Stimulated activated CD4-positive, alpha-beta T cell treated with anti-CD3 and anti-CD28 coated beads, Interleukin-2, amount 100 ng/mL, for 24 hours (primary cell): ENCODE results near the gene SCYGR2.
"Not testable (repeated sequence)": the region's sequence is repeated elsewhere in the genome, so short reads cannot be mapped to it uniquely, and the experiment has no call there.

ENCODE experiments used
- DNase-seq, 2 donors: peaks; one replicate each; pipeline ENCODE4 v3.0.0-alpha.2; 2020

The SCYGR2 gene

DNA sequence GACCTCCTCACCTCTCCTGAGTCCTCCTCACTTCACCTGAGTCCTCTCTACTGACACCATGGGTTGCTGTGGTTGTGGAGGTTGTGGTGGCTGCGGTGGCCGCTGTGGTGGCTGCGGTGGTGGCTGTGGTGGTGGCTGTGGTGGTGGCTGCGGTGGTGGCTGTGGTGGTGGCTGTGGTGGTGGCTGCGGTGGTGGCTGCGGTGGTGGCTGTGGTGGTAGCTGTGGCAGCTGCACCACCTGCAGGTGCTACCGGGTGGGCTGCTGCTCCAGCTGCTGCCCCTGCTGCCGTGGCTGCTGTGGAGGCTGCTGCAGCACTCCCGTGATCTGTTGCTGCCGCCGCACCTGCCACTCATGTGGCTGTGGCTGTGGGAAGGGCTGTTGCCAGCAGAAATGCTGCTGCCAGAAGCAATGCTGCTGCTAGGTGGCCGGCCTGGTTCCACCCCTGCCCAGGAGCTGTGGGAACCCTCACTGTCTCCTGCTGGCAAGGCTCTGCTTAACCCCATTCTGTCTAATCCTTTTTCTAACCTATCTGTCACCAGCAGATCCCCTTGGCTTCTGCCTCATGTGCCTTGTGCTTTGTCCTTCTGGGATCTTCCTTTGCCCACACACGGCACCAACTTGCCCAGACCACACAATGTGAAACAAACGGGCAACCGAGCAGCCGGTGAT is at the start of gene SCYGR2:
Gene SCYGR2, plus strand, starts transcription at position 59 of the 669 bp plus-strand sequence. Its CDS starts 0 bp downstream, at position 59.
- not testable (repeated sequence) for DNase-seq

DNA sequence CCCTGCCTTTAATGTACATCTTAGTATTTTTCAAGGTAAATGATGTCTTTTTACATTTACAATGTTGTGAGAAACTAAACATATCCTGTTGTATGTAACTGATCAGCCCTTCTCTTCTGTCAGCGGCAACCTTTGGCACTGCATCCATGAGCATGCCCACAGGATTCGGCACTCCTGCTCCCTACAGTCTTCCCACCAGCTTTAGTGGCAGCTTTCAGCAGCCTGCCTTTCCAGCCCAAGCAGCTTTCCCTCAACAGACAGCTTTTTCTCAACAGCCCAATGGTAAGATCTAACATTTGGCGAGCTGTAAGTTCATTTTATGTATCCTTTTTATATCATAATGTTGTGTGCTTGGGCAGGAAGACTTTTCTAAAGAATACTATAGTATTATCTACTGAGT is 46.9 kb upstream of the SCYGR2 start:
- DNase-seq: no peak

DNA sequence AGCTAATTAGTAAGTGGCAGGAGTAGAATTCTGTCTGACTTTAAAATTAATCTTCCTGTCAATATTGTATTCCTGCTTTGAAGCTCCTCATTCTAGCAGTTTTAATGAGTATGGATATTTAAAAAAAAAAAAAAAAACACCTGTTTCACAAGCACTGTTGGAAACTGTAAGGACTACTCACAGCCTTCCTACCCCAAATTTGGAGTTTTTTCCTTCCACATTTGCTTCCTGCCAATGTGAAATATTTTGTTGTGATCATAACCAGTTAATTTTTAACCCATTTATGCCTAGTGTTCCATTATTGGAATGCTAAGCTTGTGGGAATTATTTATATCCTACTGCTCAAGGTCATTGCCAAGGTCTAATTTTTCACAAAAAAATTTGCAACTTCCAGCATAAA is 36.1 kb upstream of the SCYGR2 start:
- DNase-seq: no peak

DNA sequence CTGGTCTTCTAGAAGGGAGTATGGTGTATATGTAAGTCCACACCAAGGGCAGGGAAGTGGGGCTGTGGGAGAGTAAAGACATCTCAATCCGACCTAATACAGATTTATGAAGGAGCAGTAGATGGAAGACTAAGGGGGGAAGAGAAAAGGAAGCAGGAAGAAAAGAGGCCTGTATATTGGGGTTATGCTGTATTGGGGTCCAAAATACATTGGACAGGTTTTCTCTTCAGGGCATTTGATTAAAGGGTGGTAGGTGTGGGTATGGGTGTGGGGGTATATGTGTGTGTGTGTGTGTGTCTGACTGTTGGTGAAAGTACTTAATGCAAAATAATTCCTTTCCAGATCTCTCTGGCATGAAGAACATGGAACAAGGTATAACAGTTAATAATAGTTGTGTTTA is 33.6 kb upstream of the SCYGR2 start:
- no peak for DNase-seq

DNA sequence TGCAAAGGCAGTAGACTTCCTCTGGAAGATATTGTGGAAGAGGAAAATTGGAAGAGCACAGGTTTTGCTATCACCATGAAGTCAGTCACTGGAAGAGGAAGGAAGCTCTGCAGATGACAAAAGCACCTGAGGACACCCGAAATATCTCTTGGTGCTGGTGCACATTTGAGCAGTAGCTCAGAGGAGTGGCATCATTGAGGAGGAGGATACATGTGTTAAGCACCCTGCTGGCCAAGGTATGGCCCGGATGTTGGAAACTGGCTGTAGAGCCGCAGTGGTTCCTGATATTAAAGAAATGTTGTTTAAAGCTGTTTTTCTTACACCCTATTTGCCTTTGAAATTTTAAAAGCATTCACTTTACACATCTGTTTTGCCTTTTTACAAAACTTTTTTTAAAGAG is 32.7 kb upstream of the SCYGR2 start:
- DNase-seq: no peak

- no peak for DNase-seq
Measured at GRCh38 chr2:227568852-227569169, 29.9 kb upstream of the SCYGR2 start.

GRCh38 chr2:227570615-227571014 is 28.1 kb upstream of the SCYGR2 start:
- DNase-seq: no peak

DNA sequence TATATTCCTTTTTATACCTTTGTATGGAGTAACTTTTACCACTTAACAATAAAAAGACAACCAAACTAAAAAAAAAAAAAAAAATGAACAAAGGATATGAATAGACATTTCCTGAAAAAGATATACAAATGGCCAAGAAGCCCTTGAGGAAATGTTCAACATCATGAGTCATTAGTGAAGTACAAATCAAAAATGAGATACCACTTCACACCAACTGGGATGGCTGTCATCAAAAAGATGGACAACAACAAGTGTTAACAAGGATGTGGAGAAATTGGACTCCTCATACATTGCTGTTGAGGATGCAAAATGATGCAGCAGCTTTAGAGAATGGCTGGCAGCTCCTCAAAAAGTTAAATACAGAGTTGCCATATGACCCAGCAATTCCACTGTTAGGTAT is 22.6 kb upstream of the SCYGR2 start:
- DNase-seq: no peak

GRCh38 chr2:227576812-227577211 is 21.9 kb upstream of the SCYGR2 start:
- DNase-seq: no peak

- DNase-seq: no peak
Measured at GRCh38 chr2:227577555-227577954, 21.1 kb upstream of the SCYGR2 start.

- no peak for DNase-seq
Measured at GRCh38 chr2:227578642-227579041, 20.1 kb upstream of the SCYGR2 start.

DNA sequence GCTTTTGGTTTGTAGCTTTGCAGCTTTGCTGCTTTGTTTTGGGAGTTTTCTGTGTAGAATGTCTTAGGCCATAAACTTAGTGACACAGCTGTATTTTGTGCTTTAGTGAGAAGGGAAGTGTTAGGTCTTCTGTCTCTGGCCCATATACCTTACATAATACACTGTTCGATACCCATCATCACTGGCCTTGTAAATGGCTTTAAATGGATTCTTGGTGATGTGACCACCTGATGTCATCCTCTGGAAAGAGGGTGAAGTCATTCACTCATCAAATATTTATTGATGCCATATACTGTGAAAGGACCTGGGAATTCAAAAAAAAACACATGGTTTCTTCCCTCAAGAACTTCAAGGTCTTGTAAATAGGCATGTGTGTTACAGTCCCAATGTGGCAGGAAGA is 18.9 kb upstream of the SCYGR2 start:
- DNase-seq: no peak

DNA sequence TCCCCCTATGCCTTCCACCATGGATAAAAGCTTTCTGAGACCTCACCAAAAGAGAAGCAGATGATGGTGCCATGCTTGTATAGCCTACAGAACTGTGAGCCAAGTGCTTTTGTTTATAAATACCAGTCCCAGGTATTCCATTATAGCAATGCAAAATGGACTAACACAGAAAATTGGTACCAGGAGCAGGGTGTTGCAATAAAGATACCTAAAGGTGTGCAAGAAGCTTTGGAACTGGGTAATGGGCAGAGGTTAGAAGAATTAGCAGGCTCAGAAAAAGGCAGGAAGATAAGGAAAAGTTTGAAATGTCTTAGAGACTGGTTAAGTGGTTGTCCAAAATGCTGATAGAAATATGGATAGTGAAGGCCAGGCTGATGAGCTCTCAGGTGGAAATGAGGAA is 16.3 kb upstream of the SCYGR2 start:
- no peak for DNase-seq

DNA sequence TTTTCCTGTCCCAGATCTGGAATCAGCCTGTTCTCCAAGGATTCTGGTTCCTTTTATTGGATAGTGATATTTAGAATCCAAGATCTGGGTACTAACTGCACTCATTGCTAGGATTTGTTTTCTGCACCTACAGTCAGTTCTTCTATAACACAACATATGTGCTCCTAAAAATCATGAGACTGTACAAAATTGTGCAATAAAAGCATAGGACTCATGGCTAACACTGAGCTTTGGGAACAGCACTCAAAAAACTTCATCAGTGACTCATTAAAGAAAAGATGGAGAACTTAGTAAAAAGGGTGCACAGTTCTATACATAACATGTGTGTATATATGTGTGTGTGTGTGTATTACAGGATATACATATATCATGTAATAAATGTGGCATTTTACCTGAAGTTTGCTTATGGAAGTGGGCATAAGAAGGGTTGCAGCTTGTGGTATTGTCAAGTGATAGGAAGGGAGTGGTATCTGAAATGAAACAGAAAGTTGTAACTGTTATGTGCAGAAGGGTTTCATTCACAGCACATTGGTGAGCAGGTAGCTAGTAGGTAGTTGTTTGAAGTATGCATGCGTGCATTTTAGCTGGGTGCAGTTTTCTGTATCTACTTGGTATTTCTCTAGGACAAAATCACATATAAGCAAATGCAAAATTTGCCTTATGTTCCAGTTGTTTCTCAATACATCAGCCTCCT is 5.9 kb upstream of the SCYGR2 start:
- DNase-seq: no peak

GRCh38 chr2:227595797-227596196 is 2.9 kb upstream of the SCYGR2 start:
- no peak for DNase-seq

DNA sequence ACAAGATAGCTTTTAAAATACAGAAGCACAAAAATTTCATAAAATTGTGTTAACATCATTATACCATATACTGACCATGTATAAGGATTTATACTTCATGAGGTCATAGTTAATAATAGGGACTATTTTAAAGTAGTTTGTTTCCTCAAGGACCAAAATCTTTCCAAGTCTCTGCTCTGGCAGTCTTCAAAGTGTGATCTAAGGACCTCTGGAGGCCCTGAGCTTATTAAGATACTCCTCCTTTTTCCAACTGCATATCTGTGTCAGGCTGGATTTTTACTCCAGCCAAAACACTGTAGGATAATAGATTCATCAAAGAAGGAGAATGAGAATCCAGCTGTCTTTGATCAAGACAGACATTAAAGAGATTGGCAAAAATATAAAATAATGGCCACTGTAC is 1.7 kb upstream of the SCYGR2 start:
- no peak for DNase-seq

DNA sequence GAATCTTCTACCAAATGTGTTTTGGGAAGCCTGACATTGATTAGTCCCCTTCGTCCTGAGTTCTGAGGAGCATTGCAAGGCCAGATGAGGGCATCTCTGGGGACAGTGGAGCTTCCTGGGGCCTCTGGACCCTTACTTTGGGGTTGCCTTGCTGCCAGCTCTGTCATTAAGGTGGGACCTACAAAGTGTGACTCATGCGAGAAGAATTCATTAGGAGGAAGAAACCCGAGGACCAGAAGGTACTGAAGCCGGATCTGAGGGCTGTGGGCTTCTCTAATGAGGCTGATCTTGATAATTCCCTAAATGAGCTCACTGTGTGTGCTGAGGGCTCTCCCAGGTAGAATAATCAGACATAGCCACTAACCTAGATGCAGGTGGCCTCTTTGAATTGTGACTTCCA is 695 bp upstream of the SCYGR2 start:
- no peak for DNase-seq

DNA sequence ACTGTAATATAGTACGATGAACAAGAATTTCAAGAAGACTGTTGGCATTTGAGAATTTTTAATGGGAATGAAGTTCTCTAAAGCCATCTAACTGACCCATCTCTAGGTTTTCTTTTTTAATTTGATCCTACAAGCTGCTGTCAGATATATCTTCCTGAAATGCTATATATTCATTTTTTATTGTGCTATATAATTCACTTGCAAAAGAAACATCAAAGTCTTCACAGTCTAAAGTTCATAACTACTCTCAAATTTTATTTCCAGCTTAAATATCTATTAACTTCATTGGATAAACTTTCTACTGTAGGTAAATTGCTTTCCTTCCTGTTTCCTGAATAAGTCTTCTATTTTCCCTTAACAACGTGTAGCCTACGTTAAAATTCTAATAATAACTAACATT is 3.7 kb downstream of the SCYGR2 start:
- no peak for DNase-seq

- no peak for DNase-seq
Measured at GRCh38 chr2:227606476-227606875, 7.8 kb downstream of the SCYGR2 start.

GRCh38 chr2:227607941-227608340 is 9.2 kb downstream of the SCYGR2 start:
- DNase-seq: no peak

- no peak for DNase-seq
Measured at GRCh38 chr2:227608561-227609338, 10.1 kb downstream of the SCYGR2 start.

GRCh38 chr2:227610123-227610522 is 11.4 kb downstream of the SCYGR2 start:
- DNase-seq: no peak

GRCh38 chr2:227612546-227613271 is 14.0 kb downstream of the SCYGR2 start:
- no peak for DNase-seq

- DNase-seq: no peak
Measured at GRCh38 chr2:227613272-227613660, 14.6 kb downstream of the SCYGR2 start.
